Activated CD8-positive, alpha-beta T cell treated with anti-CD3 and anti-CD28 coated beads for 36 hours (primary cell): ENCODE data around the gene CARD18. TPM values are rescaled to one million over a fixed set of nuclear protein-coding genes. Genes with fewer than 3 reads are reported as not detected.

ENCODE experiments used
- ATAC-seq: fragments of 200-7000 bp; cut with Tn5 transposase; one replicate; pipeline ENCODE4 v1.10.0; 2021; ENCODE audit warnings: mild to moderate bottlenecking, moderate library complexity
- CTCF ChIA-PET: fragments of 350-600 bp; sonication (Branson Sonifier 250); formaldehyde crosslinking; loops from one replicate; lab custom pipeline; 2021; ENCODE audit warnings: antibody characterized with exemption; lab: Charles Lee
- POLR2A ChIA-PET: fragments of 350-600 bp; sonication (Branson Sonifier 250); formaldehyde crosslinking; loops from one replicate; lab custom pipeline; 2021; ENCODE audit warnings: antibody characterized with exemption; lab: Charles Lee
- DNase-seq: peaks from one replicate; pipeline ENCODE4 v3.0.0-alpha.2; 2020
- H3K27ac Mint-ChIP-seq: one replicate; pipeline ENCODE4 v1.8.0; 2021; ENCODE audit warnings: mild to moderate bottlenecking, mixed read lengths
- H3K27me3 Mint-ChIP-seq: one replicate; pipeline ENCODE4 v1.8.0; 2021; ENCODE audit warnings: mixed read lengths
- H3K36me3 Mint-ChIP-seq: one replicate; pipeline ENCODE4 v1.8.0; 2021; ENCODE audit warnings: low read depth, mixed read lengths
- H3K4me1 Mint-ChIP-seq: one replicate; pipeline ENCODE4 v1.8.0; 2021; ENCODE audit warnings: low read depth, mixed read lengths
- H3K4me3 Mint-ChIP-seq: one replicate; pipeline ENCODE4 v1.8.0; 2021; ENCODE audit warnings: mild to moderate bottlenecking, moderate library complexity, mixed read lengths
- H3K9me3 Mint-ChIP-seq: one replicate; pipeline ENCODE4 v1.8.0; 2021; ENCODE audit warnings: mixed read lengths
- intact Hi-C: fragments of 100-400 bp; cut with micrococcal nuclease; formaldehyde crosslinking; loops from one replicate; pipeline ENCODE4 v1.10.0; 2022
- total RNA-seq, 2 experiments: library from RNA; stranded (reverse); gene quantifications; one replicate each; pipeline ENCODE4 v1.2.3, GENCODE V29; 2021
- TF ChIP-seq, protein P1 (sequence below): fragments of 200-600 bp; IDR thresholded peaks from one replicate; pipeline ENCODE4 v1.8.0; 2022; ENCODE audit warnings: antibody characterized with exemption, mild to moderate bottlenecking

The CARD18 gene
- total RNA-seq, 2 experiments from 2014 or later, result not detected

DNA sequence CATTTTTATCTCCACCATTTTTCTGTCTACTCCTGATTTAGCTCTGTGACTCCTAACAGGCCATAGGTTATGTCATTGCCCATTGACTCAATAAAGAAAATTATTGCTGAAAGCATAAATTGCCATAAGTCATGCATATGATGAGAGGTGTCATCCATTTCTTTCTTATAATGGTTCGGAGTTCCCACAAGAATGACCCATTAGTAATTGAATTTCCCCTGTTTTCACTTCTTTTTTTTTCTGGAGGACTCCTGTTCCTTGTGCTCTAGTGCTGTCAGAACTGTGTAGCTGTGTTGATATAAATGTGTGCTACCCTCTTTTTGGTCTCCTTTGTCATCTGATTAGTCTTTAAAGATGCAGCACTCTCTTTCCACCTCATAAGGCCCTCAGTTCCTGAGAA, 22.9 kb upstream of the CARD18 start:
- TF ChIP-seq, protein P1, sequence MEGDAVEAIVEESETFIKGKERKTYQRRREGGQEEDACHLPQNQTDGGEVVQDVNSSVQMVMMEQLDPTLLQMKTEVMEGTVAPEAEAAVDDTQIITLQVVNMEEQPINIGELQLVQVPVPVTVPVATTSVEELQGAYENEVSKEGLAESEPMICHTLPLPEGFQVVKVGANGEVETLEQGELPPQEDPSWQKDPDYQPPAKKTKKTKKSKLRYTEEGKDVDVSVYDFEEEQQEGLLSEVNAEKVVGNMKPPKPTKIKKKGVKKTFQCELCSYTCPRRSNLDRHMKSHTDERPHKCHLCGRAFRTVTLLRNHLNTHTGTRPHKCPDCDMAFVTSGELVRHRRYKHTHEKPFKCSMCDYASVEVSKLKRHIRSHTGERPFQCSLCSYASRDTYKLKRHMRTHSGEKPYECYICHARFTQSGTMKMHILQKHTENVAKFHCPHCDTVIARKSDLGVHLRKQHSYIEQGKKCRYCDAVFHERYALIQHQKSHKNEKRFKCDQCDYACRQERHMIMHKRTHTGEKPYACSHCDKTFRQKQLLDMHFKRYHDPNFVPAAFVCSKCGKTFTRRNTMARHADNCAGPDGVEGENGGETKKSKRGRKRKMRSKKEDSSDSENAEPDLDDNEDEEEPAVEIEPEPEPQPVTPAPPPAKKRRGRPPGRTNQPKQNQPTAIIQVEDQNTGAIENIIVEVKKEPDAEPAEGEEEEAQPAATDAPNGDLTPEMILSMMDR, result no peak
- ATAC-seq (no peak), DNase-seq (no peak)
- intact Hi-C loops, result no loop called here
- CTCF ChIA-PET, result no interaction called here
- Mint-ChIP-seq H3K4me3 (no peak overlapping the region), H3K27ac (no peak overlapping the region), H3K9me3 (no peaks in the 10 kb centered on the region), H3K4me1 (no peaks in the 10 kb centered on the region), H3K36me3 (no peaks in the 10 kb centered on the region), H3K27me3 (no peaks in the 10 kb centered on the region)
- POLR2A ChIA-PET, result no interaction called here

DNA sequence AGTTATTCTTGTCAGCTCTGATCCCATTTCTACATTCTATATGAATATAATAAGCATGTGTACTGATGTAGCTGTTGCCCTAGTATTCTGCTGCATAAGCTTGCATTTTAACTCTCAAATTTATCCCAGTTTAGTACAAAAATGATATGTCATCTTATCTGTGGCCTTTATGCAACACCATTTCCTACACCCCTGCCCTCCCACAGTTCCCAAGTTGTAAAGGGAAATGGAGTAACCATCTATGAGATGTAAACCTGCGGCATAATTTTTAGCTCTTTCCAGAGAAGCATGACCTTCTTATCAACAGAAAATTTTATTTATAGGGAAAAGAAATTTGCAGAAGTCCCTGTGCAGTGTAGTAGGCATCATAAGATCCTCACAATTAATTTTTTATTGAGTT, 18.9 kb upstream of the CARD18 start:
- Mint-ChIP-seq H3K4me1 (no peaks in the 10 kb centered on the region), H3K27me3 (peaks cover 3% of the 10 kb centered on the region), H3K4me3 (no peak overlapping the region), H3K36me3 (no peaks in the 10 kb centered on the region), H3K27ac (no peak overlapping the region), H3K9me3 (no peaks in the 10 kb centered on the region)
- ChIA-PET CTCF (interaction anchor here (1.6 kb wide), 1 partner anchor 11 kb away, joined by 3 read pairs; no protein-coding TSS in a partner anchor), POLR2A (no interaction called here)
- DNase-seq, result no peak
- intact Hi-C loops, result no loop called here
- no peak for ATAC-seq
- TF ChIP-seq, protein P1, result no peak

DNA sequence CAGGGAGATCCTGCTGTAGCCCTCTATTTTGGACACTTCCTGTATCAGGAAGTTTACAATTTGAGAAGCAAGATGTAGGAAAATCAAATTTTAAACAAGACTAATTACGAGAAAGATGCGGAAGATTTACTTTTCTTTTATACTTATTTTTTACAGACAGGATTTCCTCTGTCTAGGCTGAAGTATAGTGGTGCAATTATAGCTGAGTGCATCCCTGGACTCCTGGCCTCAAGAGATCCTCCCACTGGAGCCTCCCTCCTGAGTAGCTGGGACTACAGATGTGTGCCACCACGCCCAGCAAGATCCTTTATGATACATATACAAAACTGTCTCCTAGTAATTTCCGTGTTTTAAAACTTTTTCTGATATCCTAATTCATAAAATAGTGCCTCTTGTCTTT, 17.2 kb upstream of the CARD18 start:
- ATAC-seq (no peak), DNase-seq (no peak)
- CTCF ChIA-PET, result no interaction called here
- intact Hi-C loops, result no loop called here
- Mint-ChIP-seq H3K27me3 (peaks cover 3% of the 10 kb centered on the region), H3K36me3 (no peaks in the 10 kb centered on the region), H3K9me3 (no peaks in the 10 kb centered on the region), H3K27ac (no peak overlapping the region), H3K4me3 (no peak overlapping the region), H3K4me1 (no peaks in the 10 kb centered on the region)
- POLR2A ChIA-PET, result no interaction called here
- TF ChIP-seq, protein P1, result no peak

DNA sequence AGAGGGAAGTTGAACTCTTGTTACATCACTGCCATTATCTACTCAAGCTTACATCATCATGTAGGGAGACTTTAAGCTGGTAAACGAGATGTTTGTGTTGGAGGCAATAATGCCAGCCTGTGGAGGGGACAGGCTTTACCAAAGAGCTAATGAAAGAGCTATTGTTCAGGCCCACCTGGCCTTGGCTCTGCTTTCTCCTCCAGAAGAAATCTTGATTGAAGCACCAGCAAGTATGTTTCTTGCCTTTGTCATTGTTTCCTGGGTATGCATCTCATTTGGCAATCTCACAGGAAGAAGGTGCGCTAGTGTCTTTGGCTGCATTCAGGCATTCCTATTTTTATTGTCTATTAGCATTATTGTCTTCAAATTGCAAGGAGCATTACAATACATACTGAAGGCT, 16.7 kb upstream of the CARD18 start:
- intact Hi-C loops, result no loop called here

DNA sequence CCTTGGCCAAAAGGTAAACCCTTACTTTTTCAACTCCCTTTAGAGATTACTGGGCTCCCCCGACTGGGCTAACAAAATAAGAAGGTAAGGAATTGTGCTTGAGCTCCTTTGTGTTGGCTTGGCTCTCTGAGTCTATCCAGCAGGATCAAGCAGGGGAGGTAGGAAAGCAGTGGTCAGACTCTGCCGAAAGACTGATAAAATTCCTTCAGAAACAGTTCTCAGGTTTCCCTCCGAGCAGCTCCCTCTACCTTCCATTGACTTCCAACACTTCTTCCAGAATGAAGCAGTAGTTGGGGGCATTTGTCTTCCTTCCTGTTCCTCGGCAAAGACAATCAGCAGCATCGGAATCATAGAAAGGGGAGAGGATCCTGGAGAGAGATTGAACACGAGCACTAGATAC, 16.1 kb upstream of the CARD18 start:
- CTCF ChIA-PET, result no interaction called here
- H3K9me3 Mint-ChIP-seq, result no peaks in the 10 kb centered on the region
- no peaks in the 10 kb centered on the region for H3K4me1 Mint-ChIP-seq
- TF ChIP-seq, protein P1, result no peak
- intact Hi-C loops, result no loop called here
- H3K27me3 Mint-ChIP-seq, result peaks cover 3% of the 10 kb centered on the region
- ATAC-seq (no peak), DNase-seq (no peak)
- no peak overlapping the region for H3K27ac Mint-ChIP-seq
- POLR2A ChIA-PET, result no interaction called here
- no peaks in the 10 kb centered on the region for H3K36me3 Mint-ChIP-seq
- H3K4me3 Mint-ChIP-seq, result no peak overlapping the region

More for the DNA sequence above, 16.7 kb upstream of the CARD18 start:
- H3K36me3 Mint-ChIP-seq, result no peaks in the 10 kb centered on the region
- ChIA-PET CTCF (no interaction called here), POLR2A (no interaction called here)
- H3K4me1 Mint-ChIP-seq, result no peaks in the 10 kb centered on the region
- H3K9me3 Mint-ChIP-seq, result no peaks in the 10 kb centered on the region
- TF ChIP-seq, protein P1, result no peak
- no peak overlapping the region for H3K4me3 Mint-ChIP-seq
- no peak overlapping the region for H3K27ac Mint-ChIP-seq
- no peak for DNase-seq
- ATAC-seq, result no peak
- peaks cover 3% of the 10 kb centered on the region for H3K27me3 Mint-ChIP-seq
